ENCODE data around the gene PARVA.

Gene PARVA

GRCh38 chr11:12376259-12377081 is 901 bp upstream of the PARVA start:
- TF ChIP-seq REST (IDR thresholded peaks at IDR 0.05; ENCODE audit: insufficient read depth in 1 of 2, low read depth in 2 of 2, low read length in 2 of 2) (no peak), FOXP2 (optimal IDR thresholded peaks at IDR 0.05; ENCODE audit: borderline replicate concordance, extremely low read depth, extremely low read length, insufficient read depth) (no peak), TAF1 (IDR thresholded peaks at IDR 0.05; ENCODE audit: borderline replicate concordance, insufficient read depth, low read length) (no peak), SIN3A (IDR thresholded peaks at IDR 0.05; ENCODE audit: borderline replicate concordance, insufficient read depth, low read length) (no peak), POLR2AphosphoS5 (IDR thresholded peaks at IDR 0.05; ENCODE audit: low read depth, low read length) (no peak)

GRCh38 chr11:12377824-12378593 is 638 bp downstream of the PARVA start:
- TF ChIP-seq POLR2AphosphoS5 (IDR thresholded peaks at IDR 0.05; ENCODE audit: low read depth, low read length) (no peak), FOXP2 (optimal IDR thresholded peaks at IDR 0.05; ENCODE audit: borderline replicate concordance, extremely low read depth, extremely low read length, insufficient read depth) (no peak), REST (IDR thresholded peaks at IDR 0.05; ENCODE audit: insufficient read depth in 1 of 2, low read depth in 2 of 2, low read length in 2 of 2) (no peak), TAF1 (IDR thresholded peaks at IDR 0.05; ENCODE audit: borderline replicate concordance, insufficient read depth, low read length) (no peak), SIN3A (IDR thresholded peaks at IDR 0.05; ENCODE audit: borderline replicate concordance, insufficient read depth, low read length) (no peak; the same call in 1 of the 2 replicates)

- no peak for TF ChIP-seq FOXP2 (optimal IDR thresholded peaks at IDR 0.05; ENCODE audit: borderline replicate concordance, extremely low read depth, extremely low read length, insufficient read depth)
- no peak for TF ChIP-seq TAF1 (IDR thresholded peaks at IDR 0.05; ENCODE audit: borderline replicate concordance, insufficient read depth, low read length)
- no peak for TF ChIP-seq REST (IDR thresholded peaks at IDR 0.05; ENCODE audit: insufficient read depth in 1 of 2, low read depth in 2 of 2, low read length in 2 of 2)
Measured at GRCh38 chr11:12380565-12381325, 3.4 kb downstream of the PARVA start.

- TF ChIP-seq REST (IDR thresholded peaks at IDR 0.05; ENCODE audit: insufficient read depth in 1 of 2, low read depth in 2 of 2, low read length in 2 of 2) (no peak), POLR2AphosphoS5 (IDR thresholded peaks at IDR 0.05; ENCODE audit: low read depth, low read length) (no peak), TAF1 (IDR thresholded peaks at IDR 0.05; ENCODE audit: borderline replicate concordance, insufficient read depth, low read length) (no peak), SIN3A (IDR thresholded peaks at IDR 0.05; ENCODE audit: borderline replicate concordance, insufficient read depth, low read length) (no peak), FOXP2 (optimal IDR thresholded peaks at IDR 0.05; ENCODE audit: borderline replicate concordance, extremely low read depth, extremely low read length, insufficient read depth) (no peak)
Measured at GRCh38 chr11:12381875-12382274, 4.5 kb downstream of the PARVA start.
